LoVo (cell line): Measurements from ENCODE around the gene ASPSCR1.

ENCODE experiments used
- DNase-seq: peaks from one replicate; pipeline ENCODE4 v3.0.0-alpha.2; 2016; ENCODE audit warnings: low spot score

The ASPSCR1 gene

DNA sequence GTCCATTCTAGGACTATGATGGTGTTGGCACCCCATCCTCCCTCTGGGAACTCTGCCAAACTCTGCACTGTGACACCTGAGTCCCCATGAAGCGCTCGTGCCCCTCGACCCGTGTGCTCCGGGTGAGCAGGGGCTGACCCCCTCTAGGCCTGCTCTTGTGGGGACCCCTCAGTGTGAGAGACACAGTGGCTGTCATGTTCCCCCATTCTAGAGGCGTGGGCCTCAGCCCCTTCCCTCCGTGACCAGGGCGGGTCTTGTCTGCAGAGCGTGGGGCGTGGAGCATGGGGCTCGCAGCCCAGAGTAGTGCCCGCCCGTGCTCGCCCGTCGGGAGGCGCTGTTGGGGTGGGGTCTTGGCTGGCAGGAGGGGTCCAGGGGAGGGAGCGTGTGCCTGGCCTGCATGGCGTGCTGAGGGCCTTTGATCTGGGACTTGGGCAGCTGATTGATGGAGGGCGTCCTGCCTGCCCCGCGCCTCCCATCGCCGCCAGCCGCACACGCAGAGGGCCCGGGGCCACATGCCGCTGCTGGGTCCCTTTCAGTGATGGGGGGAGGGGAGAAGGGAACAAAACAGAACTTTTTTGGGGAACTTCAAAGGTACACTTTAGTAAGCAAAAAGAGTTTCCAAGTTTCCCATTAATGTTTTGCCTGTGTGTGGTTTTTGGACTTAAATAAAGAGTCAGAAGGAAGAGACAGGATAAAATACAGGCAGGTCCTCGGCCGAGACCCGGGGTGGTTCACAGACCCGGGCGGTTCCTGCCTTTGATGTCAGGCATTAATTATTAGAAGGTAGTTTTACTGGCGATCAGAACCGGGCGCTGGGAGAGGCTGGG, 22.8 kb downstream of the ASPSCR1 start:
- DNase-seq, result no peak

GRCh38 chr17:82000803-82001570, 23.6 kb downstream of the ASPSCR1 start:
- DNase-seq, result no peak

DNA sequence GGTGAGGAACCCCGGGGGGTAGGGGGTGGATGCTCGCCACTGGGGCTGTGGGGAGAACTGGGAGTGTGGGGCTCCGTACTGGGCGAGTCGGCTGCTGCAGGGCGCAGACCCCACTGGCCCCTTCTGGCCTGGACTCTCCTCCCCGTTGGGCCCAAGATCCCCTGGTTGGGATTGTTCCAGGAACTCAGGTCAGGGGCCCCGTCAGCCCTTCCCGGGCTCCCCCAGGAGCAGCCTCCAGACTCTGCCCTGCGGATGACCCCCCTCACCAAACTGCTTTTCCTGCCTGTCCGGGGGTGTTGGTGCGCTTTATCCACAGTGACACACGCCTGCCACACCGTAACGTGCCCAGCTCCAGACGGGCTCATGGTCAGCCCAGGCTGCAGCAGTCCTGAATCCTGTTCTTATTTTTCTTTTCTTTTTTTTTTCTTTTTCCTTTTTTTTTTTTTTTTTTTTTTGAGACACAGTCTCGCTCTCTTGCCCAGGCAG, 24.2 kb downstream of the ASPSCR1 start:
- DNase-seq, result no peak

DNA sequence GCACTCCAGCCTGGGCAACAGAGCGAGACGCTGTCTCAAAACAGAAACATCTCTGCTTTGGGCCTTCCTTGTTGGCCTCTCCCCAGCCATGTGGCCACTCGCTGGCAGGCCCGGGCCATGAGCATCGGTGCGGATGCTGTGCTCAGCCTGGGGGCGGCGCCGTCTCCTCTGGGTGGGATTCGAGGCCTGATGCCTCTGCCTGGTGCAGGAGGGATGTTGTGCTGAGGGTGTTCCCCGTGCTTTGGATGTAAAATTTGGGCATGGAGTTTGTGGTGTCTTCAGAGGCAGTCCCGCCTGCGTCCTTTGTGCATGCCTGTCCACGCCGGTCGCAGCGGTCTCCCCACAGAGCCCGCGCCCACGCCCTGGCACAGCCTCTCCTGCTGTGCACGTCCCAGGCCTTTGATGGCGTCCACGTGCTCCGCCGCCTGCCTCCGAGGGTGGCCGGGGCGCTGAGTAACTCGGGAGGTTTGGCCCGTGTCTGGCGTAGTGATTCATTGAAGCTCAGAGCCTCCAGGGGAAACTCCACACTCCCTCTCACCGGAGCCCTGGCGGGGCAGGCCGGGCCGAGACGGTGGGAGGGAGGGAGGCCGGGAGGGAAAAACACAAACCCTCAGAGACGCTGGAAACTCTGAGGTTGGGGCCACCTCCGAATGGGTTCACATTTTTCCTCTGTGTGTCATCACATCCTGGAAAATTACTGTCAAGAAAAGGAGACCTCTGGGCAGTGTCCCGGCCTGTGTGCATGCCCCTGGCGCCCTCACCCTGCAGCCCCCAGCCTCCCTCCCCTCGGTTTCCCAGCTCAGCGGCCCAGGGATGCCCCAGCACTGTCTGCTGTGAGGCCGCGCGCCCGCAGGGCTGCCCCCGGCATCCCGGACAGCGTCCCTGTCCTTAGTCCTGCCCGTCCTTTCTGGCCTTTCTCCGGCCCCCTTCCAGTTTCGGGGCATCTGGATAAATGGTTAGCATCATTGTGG, 26.3 kb downstream of the ASPSCR1 start:
- peak; percentile 35 for DNase-seq

GRCh38 chr17:82004517-82005455, 27.4 kb downstream of the ASPSCR1 start:
- DNase-seq, result no peak

- DNase-seq, result no peak
Observed at GRCh38 chr17:82005701-82006348, 28.4 kb downstream of the ASPSCR1 start.

GRCh38 chr17:82006468-82007227, 29.2 kb downstream of the ASPSCR1 start:
- DNase-seq, result no peak

GRCh38 chr17:82007228-82007494, 29.7 kb downstream of the ASPSCR1 start:
- DNase-seq, result no peak

GRCh38 chr17:82007495-82008257, 30.2 kb downstream of the ASPSCR1 start:
- DNase-seq, result no peak

DNA sequence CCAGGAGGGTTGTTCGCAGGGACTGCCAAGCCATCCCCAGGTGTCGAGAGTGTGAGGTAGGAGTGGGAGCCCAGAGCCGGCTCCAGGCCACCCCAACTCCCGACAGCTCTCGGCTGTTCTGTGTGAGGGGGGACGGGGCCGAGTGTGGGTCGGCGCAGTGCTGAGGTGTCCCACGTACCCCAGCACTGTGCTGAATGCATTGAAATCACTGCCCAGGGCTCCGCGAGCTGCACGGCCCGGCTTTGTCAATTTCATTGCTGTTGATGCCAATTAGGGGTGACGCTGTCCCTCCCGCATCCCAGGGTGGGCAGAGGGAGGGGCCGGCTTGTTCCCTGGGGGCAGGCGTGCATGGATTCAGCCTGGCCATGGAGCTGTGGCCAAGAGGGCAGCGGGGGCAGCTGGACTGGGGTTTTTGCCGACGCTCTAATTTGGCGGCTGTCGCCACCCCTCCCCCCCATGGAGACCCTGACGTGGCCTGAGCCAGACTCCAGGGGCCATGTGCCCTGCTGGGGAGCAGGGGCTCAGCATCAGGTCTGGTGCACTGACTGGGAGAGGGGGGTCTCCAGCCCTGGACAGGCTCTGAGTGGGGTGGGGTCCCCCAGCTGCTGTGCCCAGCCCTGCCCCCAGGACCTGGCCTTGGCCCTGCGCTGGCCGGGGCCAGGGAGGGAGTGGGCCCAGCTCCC, 31.0 kb downstream of the ASPSCR1 start:
- DNase-seq, result no peak

GRCh38 chr17:82008941-82009405, 31.5 kb downstream of the ASPSCR1 start:
- DNase-seq, result no peak

DNA sequence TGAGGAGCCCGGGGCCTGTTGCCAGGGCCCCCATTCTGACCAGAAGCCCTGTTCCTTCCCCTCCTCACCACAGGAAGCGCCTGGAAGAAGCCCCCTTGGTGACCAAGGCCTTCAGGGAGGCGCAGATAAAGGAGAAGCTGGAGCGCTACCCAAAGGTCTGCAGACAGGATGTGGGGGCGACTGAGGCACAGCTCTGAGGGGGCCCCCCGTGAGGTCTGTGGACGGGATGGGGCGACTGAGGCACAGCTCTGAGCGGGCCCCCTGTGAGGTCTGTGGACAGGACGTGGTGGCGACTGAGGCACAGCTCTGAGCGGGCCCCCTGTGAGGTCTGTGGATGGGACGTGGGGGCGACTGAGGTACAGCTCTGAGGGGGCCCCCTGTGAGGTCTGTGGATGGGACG, 32.0 kb downstream of the ASPSCR1 start:
- DNase-seq, result no peak

DNA sequence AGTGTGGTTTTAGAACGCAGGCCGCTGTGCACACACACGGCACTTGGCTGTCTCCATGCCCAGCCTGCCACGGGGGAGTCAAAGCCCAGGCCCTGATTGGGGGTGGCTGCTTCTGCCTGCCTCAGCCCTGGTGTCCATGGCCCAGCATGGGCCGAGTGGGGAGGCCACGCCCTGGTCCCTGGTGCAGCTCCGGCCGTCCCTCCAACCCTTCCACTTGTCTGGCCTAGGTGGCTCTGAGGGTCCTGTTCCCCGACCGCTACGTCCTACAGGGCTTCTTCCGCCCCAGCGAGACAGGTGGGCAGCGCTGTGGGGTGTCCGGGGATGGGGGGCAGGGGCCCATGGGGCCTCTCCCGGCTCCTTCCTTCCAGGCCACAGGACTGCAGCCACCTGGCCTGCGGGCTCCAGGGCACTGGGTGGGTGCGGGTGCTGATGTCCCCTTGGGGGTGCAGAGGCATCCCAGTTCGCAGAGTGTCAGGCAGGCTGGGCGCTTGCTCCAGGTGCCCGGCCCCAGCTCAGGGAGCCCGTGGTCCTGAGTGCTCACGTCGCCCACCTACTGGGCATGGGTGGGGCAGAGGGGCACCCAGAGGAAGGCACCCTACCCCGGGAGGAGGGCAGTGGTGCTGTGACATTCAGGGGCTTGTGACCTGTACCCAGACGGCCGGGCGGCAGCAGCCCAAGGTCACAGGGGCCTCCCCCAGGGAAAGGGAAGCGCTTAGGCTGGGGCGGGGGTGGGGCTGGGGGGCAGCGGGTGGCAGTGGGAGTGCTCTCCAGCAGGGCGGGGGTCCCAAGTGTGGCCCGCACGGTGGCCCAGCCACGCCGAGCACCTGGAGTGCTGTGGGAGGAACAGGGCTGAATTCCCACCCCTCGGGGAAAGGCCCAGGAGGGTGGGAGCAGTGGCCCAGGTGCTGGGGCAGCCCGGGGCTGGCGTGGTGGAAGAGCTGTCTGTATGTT, 33.4 kb downstream of the ASPSCR1 start:
- DNase-seq, result no peak

- DNase-seq, result no peak
Observed at GRCh38 chr17:82011617-82012187, 34.3 kb downstream of the ASPSCR1 start.

DNA sequence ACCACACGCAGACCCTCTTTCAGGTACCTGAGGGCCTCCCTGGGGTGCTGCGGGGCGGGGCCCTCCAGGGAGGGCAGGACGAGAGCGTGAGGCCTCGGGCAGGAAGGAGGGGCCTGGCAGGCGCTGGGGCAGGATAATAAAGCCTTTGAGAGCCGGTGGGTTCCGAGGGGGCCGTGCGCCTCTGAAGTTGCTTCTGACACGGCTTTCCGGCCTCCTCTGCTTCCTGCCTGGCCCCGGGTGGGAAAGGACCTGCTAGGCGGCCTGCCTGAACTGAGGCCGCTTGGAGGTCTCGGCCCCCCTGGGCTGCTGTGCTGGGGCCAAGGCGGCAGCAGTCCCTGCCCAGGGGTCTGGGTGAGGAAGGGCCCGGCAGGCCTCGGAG, 34.8 kb downstream of the ASPSCR1 start:
- no peak for DNase-seq

DNA sequence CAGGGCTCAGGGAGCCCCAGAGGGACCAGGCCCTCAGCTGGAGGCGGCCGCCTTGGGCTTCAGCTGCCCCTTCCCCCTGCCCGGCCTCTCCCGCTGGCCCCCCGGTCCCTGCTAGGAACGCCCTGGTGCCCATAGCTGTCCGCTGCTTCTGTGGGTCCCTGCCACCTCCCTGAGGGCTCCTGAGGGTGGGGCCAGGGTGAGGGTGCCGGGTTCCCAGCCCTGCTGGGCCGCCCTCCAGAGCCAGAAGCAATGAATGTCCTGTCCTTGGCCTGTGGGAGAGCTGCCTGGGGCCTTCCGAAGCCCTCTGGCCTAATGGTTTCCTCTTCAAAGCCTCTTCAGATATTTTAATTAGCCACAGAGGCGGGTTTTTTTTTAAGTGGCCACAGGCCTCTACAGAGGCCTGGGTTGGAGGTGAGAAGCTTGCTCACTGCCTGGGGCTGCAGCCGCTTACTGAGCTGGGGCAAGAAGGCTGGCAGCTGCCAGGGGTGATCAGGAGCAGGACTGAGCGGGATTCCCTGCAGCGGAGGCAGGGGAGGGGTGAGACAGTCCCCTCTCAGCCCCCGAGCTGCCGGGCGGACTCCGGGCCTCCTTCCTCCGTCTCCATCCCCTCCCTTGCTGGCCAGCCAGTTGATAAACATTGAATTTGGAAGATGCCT, 35.3 kb downstream of the ASPSCR1 start:
- no peak for DNase-seq
